ENCODE results near the gene TMEM126B. TPM values are rescaled to one million over a fixed set of nuclear protein-coding genes. Genes with fewer than 3 reads are reported as not detected.

The TMEM126B gene
- 37.2 and 38.5 TPM in 2 replicates for total RNA-seq
- total RNA-seq (2013), result 38.7 TPM
- polyA plus RNA-seq, result 17.7 and 21.7 TPM in 2 replicates
- polyA minus RNA-seq, result 7.0 and 8.6 TPM in 2 replicates

DNA sequence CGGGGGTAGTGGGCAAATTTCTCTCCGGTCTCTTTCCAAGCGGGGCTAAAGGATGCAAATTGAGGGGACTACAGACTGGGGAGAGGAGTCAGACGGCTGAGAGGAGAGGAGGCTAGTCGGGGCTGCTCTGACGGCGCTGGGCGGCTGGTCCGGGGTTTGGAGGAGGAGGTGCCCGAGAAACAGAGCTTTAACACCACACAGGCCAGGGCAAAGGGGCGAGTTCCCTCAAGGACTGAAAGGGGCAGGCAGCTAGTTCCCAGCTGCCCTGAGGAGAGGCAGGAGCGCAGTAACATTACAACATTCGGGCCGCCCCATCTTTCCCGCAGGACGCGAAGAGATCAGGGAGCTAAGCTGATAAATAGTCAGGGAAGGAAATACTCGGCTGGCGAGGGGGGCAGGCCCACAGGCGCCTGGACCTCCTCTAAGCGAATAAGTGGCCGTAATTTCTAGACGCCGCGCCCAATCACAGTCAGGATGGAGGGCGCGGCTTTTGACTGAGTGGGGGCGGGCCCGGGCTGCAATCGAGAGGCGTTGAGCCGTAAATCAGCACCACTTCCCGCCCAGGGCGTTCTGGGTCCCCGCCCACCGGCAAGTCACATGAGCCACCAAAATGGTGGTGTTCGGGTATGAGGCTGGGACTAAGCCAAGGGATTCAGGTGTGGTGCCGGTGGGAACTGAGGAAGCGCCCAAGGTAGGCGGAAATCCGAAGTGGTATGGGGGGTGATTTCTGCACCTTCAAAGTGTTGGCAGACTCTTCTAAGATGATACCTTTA lies at the start of gene TMEM126B:
TMEM126B (plus strand) TSS at position 596 of the 773 bp plus-strand sequence; CDS start at position 611, 15 bp downstream.
- intact Hi-C loops (cut with micrococcal nuclease), result loop anchor here (1.0 to 5.0 kb wide), 8 partner anchors 19 to 675 kb away; partner anchors contain the start of genes EED, HIKESHI, PICALM and SYTL2

More for the DNA sequence above, at the start of gene TMEM126B:
- WGBS (ENCODE audit: insufficient coverage), result under 1% methylated on average over 38 of the region's 41 CpGs
- H3K36me3 ChIP-seq (replicated peaks in 1 of 2; ENCODE audit: control extremely low read depth in 1 of 2, control insufficient read depth in 1 of 2, extremely low read depth in 1 of 2, insufficient read depth in 2 of 2, low read length in 1 of 2), result peaks cover 2 to 5% of the 10 kb centered on the region in 2 experiments
- POLR2A ChIA-PET, result interaction anchor here (0.7 to 3.3 kb wide), 4 partner anchors 19 to 617 kb away, joined by 3 to 20 read pairs (median 10); partner anchors contain the start of genes CREBZF, EED and TMEM126A
- H3K9me3 Mint-ChIP-seq (ENCODE audit: insufficient read depth), result no peaks in the 10 kb centered on the region
- H3K4me1 ChIP-seq (ENCODE audit: control insufficient read depth in 2 of 2, insufficient read depth in 2 of 2, low read length in 2 of 2), result peaks cover 14 to 19% of the 10 kb centered on the region in 2 donors
- H3K9me3 ChIP-seq (ENCODE audit: control extremely low read depth in 1 of 3, control insufficient read depth in 2 of 3, insufficient read depth in 1 of 3, low read length in 2 of 3), result no peaks in the 10 kb centered on the region
- H3K4me3 Mint-ChIP-seq, result peak within 1 kb of the TSS; percentile 99
- peak within 1 kb of the TSS; percentile 80 for H3K9ac ChIP-seq (ENCODE audit: low read length)
- H2AFZ ChIP-seq (ENCODE audit: insufficient read depth, low read depth, low read length, poor library complexity, severe bottlenecking), result peak within 1 kb of the TSS; percentile 97
- H3K4me3 ChIP-seq (ENCODE audit: control extremely low read depth in 1 of 5, extremely low read depth in 1 of 5, insufficient read depth in 1 of 5, low read depth in 2 of 5, low read length in 4 of 5), result peak within 1 kb of the TSS; percentile 75 to 99 (median 85)
- peaks cover 28% of the 10 kb centered on the region for H3K4me1 Mint-ChIP-seq
- H3K27ac Mint-ChIP-seq, result peak within 1 kb of the TSS; percentile 96
- peak; percentile 95 for DNase-seq
- CTCF ChIA-PET, result interaction anchor here (0.8 to 2.3 kb wide), 9 partner anchors 17 to 1070 kb away, joined by 3 to 15 read pairs (median 4); partner anchors contain the start of genes CCDC83, CREBZF, EED and TMEM126A
- H3K27me3 Mint-ChIP-seq, result peaks cover 5% of the 10 kb centered on the region
- ATAC-seq (ENCODE audit: low read depth), result peak; percentile 98
- no peaks in the 10 kb centered on the region for H4K20me1 ChIP-seq (ENCODE audit: control insufficient read depth, insufficient read depth, low read length, poor library complexity, severe bottlenecking)
- H3K27me3 ChIP-seq (replicated peaks in 1 of 4; ENCODE audit: control extremely low read depth in 1 of 4, control insufficient read depth in 3 of 4, insufficient read depth in 4 of 4, low read length in 3 of 4), result no peaks in the 10 kb centered on the region
- H3K79me2 ChIP-seq (ENCODE audit: control insufficient read depth, insufficient read depth, low read length), result peaks cover 27% of the 10 kb centered on the region
- peak within 1 kb of the TSS; percentile 65 to 87 for H3K27ac ChIP-seq (ENCODE audit: low read length in 2 of 2)
- TF ChIP-seq, protein P1, sequence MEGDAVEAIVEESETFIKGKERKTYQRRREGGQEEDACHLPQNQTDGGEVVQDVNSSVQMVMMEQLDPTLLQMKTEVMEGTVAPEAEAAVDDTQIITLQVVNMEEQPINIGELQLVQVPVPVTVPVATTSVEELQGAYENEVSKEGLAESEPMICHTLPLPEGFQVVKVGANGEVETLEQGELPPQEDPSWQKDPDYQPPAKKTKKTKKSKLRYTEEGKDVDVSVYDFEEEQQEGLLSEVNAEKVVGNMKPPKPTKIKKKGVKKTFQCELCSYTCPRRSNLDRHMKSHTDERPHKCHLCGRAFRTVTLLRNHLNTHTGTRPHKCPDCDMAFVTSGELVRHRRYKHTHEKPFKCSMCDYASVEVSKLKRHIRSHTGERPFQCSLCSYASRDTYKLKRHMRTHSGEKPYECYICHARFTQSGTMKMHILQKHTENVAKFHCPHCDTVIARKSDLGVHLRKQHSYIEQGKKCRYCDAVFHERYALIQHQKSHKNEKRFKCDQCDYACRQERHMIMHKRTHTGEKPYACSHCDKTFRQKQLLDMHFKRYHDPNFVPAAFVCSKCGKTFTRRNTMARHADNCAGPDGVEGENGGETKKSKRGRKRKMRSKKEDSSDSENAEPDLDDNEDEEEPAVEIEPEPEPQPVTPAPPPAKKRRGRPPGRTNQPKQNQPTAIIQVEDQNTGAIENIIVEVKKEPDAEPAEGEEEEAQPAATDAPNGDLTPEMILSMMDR (IDR thresholded peaks at IDR 0.05), result no peak
- TF ChIP-seq EZH2 (IDR thresholded peaks at IDR 0.05; ENCODE audit: borderline replicate concordance, insufficient read depth, low read depth, low read length, poor library complexity, severe bottlenecking), result no peak
- peak within 1 kb of the TSS; percentile 86 for H3K4me2 ChIP-seq (replicated peaks; ENCODE audit: low read depth, low read length, poor library complexity, severe bottlenecking)

Measured in B cell (primary cell).